Uterus (tissue), 2 donors: ENCODE data around the gene CDH22.

ENCODE experiments used
- CTCF ChIP-seq, 4 experiments: fragments of 200-600 bp in 2 of 4; fragments of 450-650 bp in 2 of 4; sonication (generic) in 2 of 4; IDR thresholded peaks; one replicate each; pipeline ENCODE4 v1.5.1; 2016 to 2019; ENCODE audit warnings: antibody characterized with exemption in 4 of 4, mild to moderate bottlenecking in 2 of 4, moderate library complexity in 1 of 4
- POLR2A ChIP-seq, 2 donors: fragments of 450-650 bp; IDR thresholded peaks; one replicate each; pipeline ENCODE4 v1.6.1; 2016; ENCODE audit warnings: antibody characterized with exemption in 2 of 2, mild to moderate bottlenecking in 1 of 2, moderate library complexity in 1 of 2

GRCh38 chr20:46230106-46230491, 78.2 kb downstream of the CDH22 start:
- TF ChIP-seq CTCF (IDR thresholded peaks at IDR 0.05) (no peak), POLR2A (IDR thresholded peaks at IDR 0.05) (no peak)
